Esophagus mucosa (tissue), 1 donor: ENCODE measurements around the gene CDH18. TPM values are rescaled to one million over a fixed set of nuclear protein-coding genes. Genes with fewer than 3 reads are reported as not detected.
A peak's percentile ranks its signal among the peaks of the same experiment; 100 is the strongest.
"Not testable (repeated sequence)": the region's sequence is repeated elsewhere in the genome, so short reads cannot be mapped to it uniquely, and the experiment has no call there.

ENCODE experiments used
- ATAC-seq: fragments of 200-7000 bp; cut with Tn5 transposase; one replicate; pipeline ENCODE4 v1.9.1; 2020
- total RNA-seq: library from RNA; stranded (reverse); gene quantifications from one replicate; pipeline ENCODE4 v1.2.4, GENCODE V29; 2023
- donor health status: DM: yes; HTN: yes; CAD: no.

Gene CDH18
- total RNA-seq, 1 donor from 2014 or later: not detected

DNA sequence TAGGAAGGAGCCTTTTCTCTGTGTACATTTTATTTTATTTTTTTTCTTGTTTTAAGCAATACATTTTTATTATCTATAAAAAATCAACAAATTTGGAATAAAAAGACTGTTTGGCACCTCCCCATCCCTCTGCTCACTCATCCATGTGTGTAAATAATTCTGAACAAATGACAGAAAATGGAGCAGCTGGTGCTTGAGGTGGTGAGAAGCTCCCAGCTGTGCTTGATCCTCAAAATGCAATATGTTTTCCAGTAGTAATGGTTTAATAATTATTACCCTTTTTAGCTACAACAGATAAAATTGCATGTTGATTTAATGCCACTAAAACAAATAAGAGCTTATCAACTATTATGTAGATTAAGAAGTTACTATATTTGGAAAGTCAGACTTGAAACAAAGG is 132.5 kb downstream of the CDH18 start:
- ATAC-seq: no peak

DNA sequence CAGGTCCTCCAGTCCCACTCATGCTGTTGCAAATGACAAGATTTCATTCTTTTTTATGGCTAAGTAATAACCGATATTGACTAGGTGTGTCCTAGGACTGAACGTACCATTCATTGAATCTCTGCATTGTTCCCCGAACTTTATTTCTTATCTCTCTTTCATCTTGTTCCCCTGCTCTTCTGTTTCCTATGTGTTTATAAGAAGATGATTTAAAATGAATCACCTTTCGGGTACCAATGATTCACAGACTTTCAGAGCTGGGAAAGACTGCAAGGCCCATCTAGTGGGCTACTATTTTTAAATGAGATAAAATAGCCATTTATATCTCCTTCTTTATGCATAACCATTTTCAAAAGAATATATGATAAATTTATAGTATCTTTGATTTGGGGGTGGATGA is 133.0 kb downstream of the CDH18 start:
- no peak for ATAC-seq

DNA sequence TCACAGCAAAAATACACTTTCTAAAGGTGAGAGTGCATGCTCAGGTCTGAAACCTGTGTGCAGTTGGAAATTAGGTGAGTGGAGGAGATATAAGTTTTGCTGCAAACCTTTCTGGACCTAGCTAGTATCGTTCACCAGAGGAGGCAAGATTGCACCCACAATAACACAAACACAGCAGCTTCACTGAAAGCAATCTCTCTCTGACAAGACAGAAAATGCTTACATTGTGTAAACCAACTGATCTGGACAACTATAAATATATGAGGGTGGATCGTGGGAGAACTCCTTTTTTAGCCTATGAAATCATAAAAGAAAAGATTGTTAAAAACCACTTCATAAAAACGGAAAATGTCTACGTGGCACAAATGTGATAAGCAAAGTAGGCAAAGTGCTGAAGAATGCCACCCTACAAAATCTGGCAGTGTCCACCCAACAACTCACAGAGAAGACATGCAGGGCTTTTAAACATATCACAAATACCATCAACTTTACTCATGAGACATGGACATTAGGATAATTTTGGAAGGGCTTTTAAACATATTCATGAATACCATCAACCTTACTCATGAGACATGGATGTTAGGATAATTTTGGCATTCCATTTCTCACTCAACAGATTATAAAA is 134.3 kb downstream of the CDH18 start:
- no peak for ATAC-seq

DNA sequence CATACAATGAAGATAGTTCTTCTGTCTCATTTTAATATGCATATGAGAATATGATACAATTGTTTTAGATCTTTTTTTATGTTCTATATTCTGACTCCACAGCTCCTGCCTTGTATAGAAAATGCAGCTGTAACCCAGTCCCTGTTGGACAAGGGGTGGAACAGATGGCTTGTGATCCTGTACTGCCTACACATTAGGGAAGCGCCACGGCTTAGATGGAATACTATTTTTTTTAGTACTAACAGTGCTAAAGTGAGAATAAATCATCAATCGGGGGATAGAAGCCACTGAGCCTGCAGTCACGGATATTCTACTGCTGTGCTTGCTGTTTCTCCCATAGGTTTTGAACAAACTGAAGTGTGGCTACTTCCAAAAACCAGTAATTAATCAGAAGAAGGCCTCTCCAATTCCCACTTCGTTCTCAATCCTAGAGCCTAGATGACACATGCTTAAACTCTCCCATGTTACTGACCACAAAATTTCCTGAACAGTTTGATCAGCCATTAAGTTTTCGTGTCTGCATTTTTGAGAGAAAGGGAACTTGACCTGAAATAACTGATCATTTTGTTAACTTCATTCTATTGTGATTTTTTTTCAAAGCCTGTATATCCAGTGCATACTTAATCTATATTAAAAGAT is 150.3 kb downstream of the CDH18 start:
- ATAC-seq: no peak

DNA sequence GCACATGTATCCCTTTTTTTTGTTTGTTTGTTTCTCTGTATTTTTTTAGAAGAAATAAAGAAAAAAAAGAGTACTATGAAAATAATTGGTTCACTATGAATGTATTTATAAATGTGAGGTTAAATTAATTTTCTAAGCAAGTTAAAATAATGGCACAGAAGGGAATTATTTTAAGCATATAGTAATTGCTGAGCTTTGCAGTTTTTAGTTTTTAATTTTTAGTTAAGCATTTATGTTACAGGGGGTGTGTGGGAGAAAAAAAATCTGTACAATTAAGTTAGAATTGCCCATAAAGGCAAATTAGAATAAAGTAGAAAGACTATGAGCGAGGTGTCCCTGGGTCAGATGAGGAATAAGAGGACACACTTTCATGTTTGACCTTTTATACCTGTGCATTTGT is 152.6 kb downstream of the CDH18 start:
- ATAC-seq: no peak

DNA sequence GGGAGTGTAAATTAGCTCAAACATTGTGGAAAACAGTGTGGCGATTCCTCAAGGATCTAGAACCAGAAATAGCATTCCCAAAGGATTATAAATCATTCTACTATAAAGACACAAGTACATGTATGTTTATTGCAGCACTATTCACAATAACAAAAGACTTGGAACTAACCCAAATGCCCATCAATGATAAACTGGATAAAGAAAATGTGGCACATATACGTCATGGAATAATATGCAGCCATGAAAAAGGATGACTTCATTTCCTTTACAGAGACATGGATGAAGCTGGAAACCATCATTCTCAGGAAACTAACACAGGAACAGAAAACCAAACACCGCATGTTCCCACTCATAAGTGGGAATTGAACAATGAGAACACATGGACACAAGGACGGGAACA is 175.3 kb downstream of the CDH18 start:
- not testable (repeated sequence) for ATAC-seq

DNA sequence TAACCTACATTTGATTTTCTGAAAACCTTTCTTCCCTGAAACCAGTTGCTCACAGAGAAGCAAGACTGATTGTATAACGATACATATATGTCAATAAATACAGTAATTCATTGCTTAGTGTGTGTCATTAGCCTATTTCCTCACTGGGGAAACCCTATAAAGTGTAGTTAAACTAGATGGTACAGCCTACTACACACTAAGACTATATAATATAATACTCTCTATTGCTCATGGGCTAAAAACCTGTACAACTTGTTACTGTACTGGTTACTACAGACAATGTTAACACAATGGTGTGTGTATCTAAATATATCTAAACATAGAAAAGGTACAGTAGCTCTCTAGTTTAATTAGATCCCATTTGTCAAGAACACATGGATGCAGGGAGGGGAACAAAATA is 181.2 kb downstream of the CDH18 start:
- peak; percentile 97 for ATAC-seq

DNA sequence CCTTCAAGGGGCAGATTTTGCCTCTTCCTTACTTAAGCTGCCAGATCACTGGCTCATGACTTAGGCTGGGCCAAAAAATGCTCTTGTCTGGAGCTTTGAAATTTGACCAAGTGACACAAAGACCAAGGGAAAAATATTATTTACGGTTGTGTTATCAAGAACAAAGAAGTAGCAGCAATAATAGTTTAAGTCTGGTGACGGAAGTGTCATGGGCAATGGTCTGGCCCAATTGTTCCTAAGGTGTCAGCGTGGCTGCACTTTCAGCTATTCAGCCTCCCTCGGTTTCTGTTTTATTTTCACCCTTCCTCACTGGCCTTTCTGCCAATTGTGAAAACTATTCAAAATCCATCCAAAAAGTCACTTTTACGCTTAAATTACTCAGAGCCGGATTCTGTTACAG is 185.3 kb downstream of the CDH18 start:
- no peak for ATAC-seq

DNA sequence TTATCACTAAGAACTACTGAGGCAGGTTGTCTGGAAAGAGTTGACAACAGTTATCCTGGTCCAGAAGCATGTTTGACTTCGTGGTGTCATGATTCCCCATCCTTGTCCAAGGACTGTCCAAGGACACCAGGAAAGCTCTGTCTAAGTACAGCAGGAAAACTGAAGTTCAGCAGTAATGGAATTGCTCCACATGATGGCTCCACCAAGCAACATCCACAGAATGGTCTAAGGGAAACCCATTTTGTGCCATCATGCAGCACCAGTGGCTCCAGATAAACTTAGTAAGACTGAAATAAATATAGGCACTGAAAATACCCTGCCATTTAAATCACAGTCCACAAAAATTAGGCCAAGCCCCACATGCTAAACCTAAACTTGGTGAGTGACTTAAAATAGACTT is 192.8 kb downstream of the CDH18 start:
- peak; percentile 31 for ATAC-seq

DNA sequence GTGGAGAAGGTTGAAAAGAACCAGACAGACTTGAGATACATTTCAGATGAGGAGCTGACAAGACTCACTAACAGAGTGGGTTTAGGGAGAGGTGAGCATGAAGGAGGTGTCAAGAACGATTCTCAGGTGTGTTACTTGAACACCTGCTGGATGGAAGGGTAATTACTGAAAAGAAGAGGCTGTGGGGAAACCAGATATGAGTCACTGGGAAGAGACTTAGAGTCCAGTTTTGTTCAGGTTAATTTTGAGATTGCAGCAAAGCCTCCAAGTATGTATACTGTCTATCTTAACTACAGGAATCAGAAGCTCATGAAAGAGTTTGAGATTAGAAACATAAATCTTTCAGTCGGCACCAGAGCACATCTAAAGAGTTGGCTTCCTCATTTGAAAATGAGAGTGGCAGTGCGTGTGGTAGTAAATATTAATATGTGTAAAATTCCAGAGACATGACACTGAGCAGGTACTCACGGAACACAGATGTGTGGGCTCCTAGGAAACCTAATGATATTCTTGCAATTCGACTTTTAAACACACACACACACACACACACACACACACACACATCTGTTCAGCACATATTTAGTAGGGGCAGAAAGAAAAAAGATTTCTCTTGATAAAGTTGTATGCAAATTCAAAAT is 197.1 kb downstream of the CDH18 start:
- ATAC-seq: no peak

DNA sequence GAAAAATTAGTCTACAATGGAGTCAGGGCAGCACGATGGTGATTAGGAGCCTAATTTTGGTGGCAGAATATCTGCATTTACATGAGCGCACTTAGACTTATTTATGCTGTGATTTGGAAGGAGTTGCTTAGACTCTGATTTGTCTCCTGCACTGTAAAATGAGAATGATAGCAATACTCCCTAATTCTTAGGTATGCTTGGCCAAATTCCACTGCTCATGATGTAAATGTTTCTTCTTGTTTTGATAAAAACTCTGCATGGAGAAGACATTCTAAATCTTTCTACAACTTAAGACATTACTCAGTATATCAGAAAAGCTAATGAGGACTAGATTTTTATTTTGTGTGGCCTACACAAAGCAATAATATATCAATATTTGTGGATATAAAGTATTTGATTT is 205.4 kb downstream of the CDH18 start:
- no peak for ATAC-seq

DNA sequence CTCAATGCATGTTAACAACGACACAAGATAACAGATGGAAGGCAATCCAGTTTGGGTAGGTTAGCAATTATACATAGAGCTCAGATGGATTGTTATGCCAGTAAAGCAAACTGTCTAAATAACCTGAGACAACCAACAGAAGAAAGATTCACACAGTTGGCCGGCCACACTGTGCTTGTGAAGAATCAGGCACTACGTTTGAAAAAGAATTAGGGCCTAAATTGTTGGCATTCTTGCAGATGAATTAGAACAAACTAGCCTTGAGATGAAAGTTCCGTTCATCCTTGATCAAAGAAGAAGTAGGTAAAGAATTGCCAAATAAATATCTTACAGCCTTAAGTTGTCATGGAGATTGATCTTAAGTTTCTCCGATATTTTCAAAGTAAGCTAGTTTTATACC is 210.6 kb downstream of the CDH18 start:
- ATAC-seq: no peak

DNA sequence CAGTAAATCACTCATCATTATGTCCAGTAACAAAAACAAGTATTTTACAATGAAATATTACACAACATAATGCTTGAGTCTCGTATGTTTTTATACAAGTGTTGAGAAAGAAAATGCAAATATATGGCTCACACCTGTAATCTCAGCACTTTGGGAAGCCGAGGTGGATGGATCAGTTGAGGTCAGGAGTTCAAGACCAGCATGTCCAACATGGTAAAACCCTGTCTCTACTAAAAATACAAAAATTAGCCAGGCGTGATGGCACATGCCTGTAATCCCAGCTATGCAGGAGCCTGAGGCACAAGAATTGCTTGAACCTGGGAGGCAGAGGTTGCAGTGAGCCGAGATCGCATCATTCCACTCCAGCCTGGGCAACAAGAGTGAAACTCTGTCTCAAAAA is 211.1 kb downstream of the CDH18 start:
- ATAC-seq: not testable (repeated sequence)

DNA sequence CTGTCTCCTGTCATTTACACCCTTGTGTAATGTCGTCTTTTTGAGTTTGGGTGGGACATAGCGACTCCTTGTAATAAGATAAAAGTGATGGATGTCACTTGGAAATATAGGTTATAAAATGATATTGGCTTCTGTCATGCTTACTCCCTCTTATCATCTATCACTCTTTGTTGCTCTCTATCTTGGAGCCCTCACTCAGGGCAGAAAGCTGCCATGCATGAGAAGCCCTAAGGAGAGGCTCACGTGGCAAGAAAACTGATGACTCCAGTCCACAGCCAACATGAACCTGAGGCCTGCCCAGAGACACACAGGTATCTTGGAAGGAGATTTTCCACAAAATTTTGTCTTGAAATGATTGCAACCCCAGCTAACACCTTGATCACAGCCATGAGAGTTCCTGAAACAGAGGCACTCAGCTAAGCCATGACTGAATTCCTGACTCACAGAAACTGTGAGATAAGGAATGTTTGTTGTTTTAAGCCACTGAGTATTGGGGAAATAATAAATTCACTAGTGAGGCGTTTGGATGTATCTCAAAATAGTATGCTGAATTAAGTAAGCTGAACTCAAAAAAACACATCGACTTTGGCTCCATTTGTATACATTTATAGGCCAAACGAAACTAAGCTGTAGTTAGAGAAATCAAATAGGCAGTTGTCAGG is 216.7 kb downstream of the CDH18 start:
- ATAC-seq: no peak

DNA sequence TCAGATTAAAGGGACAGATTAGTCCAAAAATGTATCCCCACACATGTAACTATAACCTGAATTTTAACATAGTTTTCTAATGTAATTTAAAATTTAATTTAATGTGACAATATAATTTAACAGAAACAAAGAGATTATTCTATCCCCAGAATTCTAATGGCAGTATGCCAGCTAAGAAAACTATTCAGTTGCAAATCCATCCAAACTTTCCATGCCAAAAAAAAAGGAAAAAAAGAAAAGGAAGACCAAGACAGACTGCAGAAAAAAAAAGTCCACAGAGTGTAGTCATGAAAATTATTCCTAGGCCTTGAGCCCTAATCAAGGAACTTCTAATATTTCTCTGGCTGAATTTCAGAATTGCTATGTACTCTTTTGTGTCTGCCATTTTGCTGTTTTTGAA is 217.6 kb downstream of the CDH18 start:
- no peak for ATAC-seq

DNA sequence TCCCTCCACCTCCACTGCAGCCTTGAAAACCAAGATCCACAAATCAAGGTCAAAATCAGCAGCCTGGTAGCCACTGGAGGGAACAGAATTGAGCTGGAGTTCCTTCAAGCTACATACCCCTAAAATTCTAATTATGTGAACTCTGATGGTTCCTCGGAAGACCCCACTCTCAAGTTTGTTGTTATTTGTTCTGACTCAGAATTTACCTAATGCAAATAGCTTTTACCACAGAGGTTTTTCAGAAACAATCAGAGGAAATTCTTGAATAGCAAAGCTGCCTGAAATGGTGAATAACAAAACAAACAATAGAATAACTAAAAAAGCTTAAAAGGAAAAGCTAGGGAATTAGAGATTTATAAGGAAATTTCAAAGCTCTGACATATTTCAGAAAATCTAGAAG is 220.0 kb downstream of the CDH18 start:
- ATAC-seq: no peak

DNA sequence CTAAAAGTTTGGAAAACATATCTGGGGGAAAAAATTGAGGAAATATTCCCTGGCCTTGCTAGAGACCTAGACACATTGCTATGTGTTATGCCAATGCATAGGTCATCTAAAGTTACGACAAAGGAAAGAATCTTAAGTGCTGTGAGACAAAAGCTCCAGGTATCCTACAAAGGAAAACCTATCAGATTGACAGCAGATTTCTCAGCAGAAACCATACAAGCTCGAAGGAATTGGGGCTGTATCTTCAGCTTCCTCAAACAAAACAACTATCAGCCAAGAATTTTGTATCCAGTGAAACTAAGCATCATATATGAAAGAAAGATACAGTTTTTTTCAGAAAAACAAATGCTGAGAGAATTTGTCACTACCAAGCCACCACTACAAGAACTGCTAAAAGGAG is 234.4 kb downstream of the CDH18 start:
- ATAC-seq: no peak

DNA sequence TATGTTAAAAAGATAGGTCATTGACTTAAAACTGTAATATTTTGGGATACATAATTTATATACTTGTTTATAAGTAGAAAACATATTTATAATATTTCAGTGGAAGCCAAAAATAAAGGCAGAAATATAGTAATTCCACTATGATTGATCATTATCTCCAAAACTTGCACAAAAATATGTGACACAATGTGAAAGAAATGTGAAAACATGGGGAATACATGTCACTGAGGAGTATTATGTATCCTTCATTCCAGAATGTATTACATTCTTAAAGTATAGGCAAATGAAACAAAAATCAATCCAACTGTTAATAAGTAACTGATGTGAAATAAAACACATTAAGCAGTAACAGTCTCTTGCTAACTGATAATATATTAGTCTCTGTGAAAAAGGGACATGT is 236.7 kb downstream of the CDH18 start:
- ATAC-seq: no peak

DNA sequence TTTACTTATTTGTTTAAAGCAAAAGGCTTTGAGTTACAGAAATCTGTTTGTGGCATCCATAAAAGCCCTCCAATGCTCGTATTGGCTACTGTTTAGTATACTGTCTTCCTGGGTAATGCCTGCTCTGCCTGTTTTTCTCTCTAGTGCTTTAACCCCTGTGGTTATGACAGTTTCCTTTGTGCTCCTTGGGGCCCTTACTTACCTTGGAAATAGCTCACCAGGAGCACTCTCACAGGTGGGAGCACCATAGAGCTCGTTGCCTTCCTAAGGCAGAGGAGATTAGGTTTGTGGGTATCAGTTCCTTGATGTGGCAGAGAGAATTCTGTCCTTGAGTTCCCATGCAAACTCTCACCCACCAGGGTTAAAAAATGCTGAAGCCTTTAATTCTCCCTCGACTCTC is 242.8 kb downstream of the CDH18 start:
- ATAC-seq: no peak

DNA sequence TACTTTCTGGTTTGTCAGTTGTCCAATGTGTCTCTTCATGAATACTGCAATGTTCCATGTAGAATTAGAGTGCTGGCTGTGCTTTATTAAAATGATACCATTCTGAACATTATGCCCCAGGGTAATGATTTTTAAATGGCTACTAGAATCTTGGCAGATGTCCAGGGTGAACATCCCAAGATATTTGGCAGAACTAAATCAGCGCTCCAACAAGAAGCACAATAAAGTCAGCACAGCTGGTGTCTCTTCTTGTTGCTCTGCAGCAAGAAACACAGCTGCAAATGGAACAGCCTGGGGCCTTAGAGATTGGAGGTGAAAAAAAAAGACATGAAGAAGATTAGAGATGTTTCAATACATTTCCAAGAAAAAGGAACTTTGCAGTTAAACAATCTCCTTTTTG is 248.3 kb downstream of the CDH18 start:
- no peak for ATAC-seq

DNA sequence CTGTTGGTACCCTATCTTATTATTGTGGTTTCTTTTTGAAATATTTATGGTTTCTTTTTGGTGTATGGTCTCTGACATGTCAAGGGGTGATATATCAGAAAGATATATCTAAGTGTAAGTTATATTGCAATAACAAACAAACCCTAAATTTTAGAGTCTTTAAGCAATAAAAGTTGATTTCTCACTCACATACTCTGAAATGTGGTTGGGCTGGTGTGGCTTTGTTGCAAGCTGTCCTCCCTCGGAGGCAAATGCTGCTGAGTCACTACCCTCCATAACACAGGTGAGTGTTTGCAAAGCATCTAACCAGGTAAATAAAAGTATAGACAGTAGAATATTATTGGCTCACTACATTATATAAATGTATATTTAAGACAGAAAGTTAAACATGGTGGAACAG is 253.2 kb downstream of the CDH18 start:
- no peak for ATAC-seq

DNA sequence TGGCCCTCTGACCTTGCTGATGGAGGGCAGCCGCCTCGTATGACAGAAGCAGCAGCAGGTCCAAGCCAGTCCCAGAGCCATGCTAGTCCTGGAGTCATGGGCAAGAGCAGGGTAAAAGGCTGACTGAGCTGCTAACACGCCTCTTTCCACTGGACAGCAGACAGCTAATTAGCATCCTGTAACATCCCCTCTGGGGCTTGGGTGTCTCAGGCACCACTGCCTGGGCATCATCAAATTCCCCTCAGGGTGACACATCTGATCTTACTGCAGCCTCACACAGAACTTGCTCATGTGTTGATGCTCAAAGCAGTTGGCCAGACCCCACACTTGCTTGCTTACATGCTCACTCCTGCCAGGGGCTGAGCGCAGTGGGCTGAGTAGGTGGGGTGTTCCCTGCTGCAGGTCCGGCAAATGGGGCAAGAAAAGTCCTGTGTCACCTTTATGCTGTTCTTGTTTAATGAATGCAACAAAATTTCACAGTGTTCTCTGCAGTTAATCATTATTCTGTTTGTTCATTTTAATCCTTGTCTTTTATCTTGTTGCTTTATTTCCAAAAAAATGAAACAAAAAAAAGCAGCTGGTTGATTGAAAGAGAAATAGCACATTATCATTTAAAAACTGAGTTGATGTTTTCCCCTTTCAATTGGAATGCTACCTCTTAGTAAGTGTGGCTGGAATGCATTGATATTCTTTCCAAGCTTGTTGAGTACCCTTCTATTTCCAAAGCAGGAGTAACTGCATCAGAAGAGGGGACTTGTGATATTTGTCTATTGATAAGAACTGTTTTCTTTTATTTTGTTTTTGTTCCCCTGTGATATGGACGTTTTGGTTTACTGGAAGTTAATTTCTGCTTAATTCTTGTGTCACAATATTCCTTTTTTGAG is 254.1 kb downstream of the CDH18 start:
- ATAC-seq: no peak

DNA sequence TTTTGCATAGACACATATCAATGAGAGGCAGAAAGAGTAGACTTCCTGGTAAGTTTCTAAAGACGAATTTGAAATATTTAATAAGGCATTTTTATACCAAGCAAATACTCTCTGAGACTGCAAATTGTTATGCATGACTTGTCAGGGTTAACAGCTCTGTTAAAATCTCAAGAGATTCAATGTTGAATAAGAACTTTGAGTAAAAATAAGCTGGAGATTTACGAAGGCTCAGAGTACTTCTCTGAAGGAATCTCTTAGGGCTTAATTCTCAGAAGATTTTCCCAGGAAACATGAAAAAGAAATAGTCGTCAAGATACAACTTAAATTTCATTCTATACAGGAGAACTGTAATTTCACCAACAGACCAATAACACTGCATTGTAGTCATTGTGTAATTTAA is 259.4 kb downstream of the CDH18 start:
- no peak for ATAC-seq
